Keratinocyte (primary cell): ENCODE data around the gene PLXNB3. TPM values are rescaled to one million over a fixed set of nuclear protein-coding genes. Genes with fewer than 3 reads are reported as not detected.
"Not testable (repeated sequence)": the region's sequence is repeated elsewhere in the genome, so short reads cannot be mapped to it uniquely, and the experiment has no call there.

Experiments
- DNase-seq: peaks from one replicate; pipeline ENCODE4 v3.0.0-alpha.2; 2011; ENCODE audit warnings: low read depth, missing footprints, low spot score
- FAIRE-seq: peaks from 2 replicates; lab custom pipeline; 2011; peaks lifted over from hg19 to GRCh38; lab: Jason Lieb, UNC
- H2AFZ ChIP-seq: 2 replicates; pipeline ENCODE4 v1.6.0; 2012; ENCODE audit warnings: low read length, control low read depth, inconsistent platforms; ENCODE audit not compliant: control insufficient read depth
- H3K27ac ChIP-seq: 2 replicates; pipeline ENCODE4 v1.5.1; 2011; ENCODE audit warnings: low read length; ENCODE audit not compliant: control insufficient read depth, insufficient read depth
- H3K27me3 ChIP-seq: 3 replicates; pipeline ENCODE4 v1.6.0; 2011; ENCODE audit warnings: low read length; ENCODE audit not compliant: control insufficient read depth, insufficient read depth; ENCODE audit errors: extremely low read depth
- H3K36me3 ChIP-seq, 2 experiments: 2 replicates in 1 of 2; 3 replicates in 1 of 2; pipeline ENCODE4 v1.5.1; 2011; ENCODE audit warnings: low read length in 2 of 2, mild to moderate bottlenecking in 1 of 2; ENCODE audit not compliant: control insufficient read depth in 2 of 2, insufficient read depth in 2 of 2; ENCODE audit errors: extremely low read depth in 1 of 2
- H3K4me1 ChIP-seq: 3 replicates; pipeline ENCODE4 v1.5.1; 2011; ENCODE audit warnings: low read length; ENCODE audit not compliant: control insufficient read depth, insufficient read depth; ENCODE audit errors: extremely low read depth
- H3K4me2 ChIP-seq: 3 replicates; pipeline ENCODE4 v1.6.0; 2011; ENCODE audit warnings: low read depth, low read length; ENCODE audit not compliant: control insufficient read depth, insufficient read depth; ENCODE audit errors: extremely low read depth
- H3K4me3 ChIP-seq, 3 experiments: fragments of 200-600 bp in 1 of 3; sonication (generic) in 1 of 3; 2 replicates in 2 of 3; 3 replicates in 1 of 3; pipeline ENCODE4 v1.5.1; 2011 to 2016; ENCODE audit warnings: low read length in 3 of 3, mild to moderate bottlenecking in 3 of 3, control low read depth in 2 of 3, inconsistent platforms in 1 of 3, low read depth in 1 of 3, mixed read lengths in 1 of 3, mixed run types in 1 of 3, moderate library complexity in 1 of 3; ENCODE audit not compliant: control insufficient read depth in 2 of 3, insufficient read depth in 2 of 3; ENCODE audit errors: extremely low read depth in 1 of 3
- H3K79me2 ChIP-seq: 2 replicates; pipeline ENCODE4 v1.6.0; 2012; ENCODE audit warnings: low read length; ENCODE audit not compliant: control insufficient read depth, insufficient read depth
- H3K9ac ChIP-seq: 3 replicates; pipeline ENCODE4 v1.6.0; 2011; ENCODE audit warnings: low read length; ENCODE audit not compliant: control insufficient read depth, insufficient read depth; ENCODE audit errors: extremely low read depth
- H3K9me1 ChIP-seq: 3 replicates; pipeline ENCODE4 v1.6.0; 2011; ENCODE audit warnings: low read length; ENCODE audit not compliant: control insufficient read depth, insufficient read depth; ENCODE audit errors: extremely low read depth
- H3K9me3 ChIP-seq: 2 replicates; pipeline ENCODE4 v1.5.1; 2012; ENCODE audit warnings: low read depth, low read length; ENCODE audit not compliant: control insufficient read depth
- H4K20me1 ChIP-seq: 3 replicates; pipeline ENCODE4 v1.6.0; 2011; ENCODE audit warnings: low read length; ENCODE audit not compliant: control insufficient read depth, insufficient read depth; ENCODE audit errors: extremely low read depth
- EZH2 ChIP-seq: IDR thresholded peaks from one replicate; pipeline ENCODE4 v1.6.1; 2012; ENCODE audit warnings: inconsistent platforms, mild to moderate bottlenecking, low read length, moderate library complexity
- dilution Hi-C: fragments of 300-500 bp; cut with MboI; formaldehyde crosslinking; loops from one replicate; pipeline ENCODE4 v1.7.0; 2020; ENCODE audit warnings: low sequenced_read_pairs; ENCODE audit not compliant: extremely low pct_ligation_motif_present
- polyA plus RNA-seq, 5 experiments: library from polyadenylated mRNA; depleted of rRNA in 3 of 5; stranded (reverse) in 3 of 5; stranded (forward) in 1 of 5; unstranded in 1 of 5; fragments of >200 nt; gene quantifications; 1 replicate in 1 of 5; 2 replicates in 3 of 5; 3 replicates in 1 of 5; pipeline versions ENCODE4 v1.2.1 to v1.2.3, GENCODE V29; 2011 to 2012; ENCODE audit warnings: missing spikeins in 2 of 5, low read depth in 1 of 5, low replicate concordance in 1 of 5
- TF ChIP-seq, protein P1 (sequence below), 3 experiments: IDR thresholded peaks in 1 of 3; conservative IDR thresholded peaks in 1 of 3; optimal IDR thresholded peaks in 1 of 3; 2 replicates in 2 of 3; 3 replicates in 1 of 3; pipeline versions ENCODE3 to v1.5.1; 2011; ENCODE audit warnings: low read length in 3 of 3, mild to moderate bottlenecking in 3 of 3, moderate library complexity in 2 of 3, control low read depth in 1 of 3, inconsistent platforms in 1 of 3; ENCODE audit not compliant: insufficient read depth in 2 of 3; ENCODE audit errors: extremely low read depth in 1 of 3

PLXNB3 gene
- polyA plus RNA-seq, 1 donor (not counting 4 experiments of a cell fraction or from before 2014, with no cell fraction given), result 7.2 TPM

- H3K4me3 ChIP-seq, result no peak overlapping the region
- H3K4me2 ChIP-seq, result no peak overlapping the region
- FAIRE-seq (no peak), DNase-seq (no peak)
- H3K9ac ChIP-seq, result no peak overlapping the region
- no peaks in the 10 kb centered on the region for H3K9me1 ChIP-seq
- H3K79me2 ChIP-seq, result peaks cover 2% of the 10 kb centered on the region
- H3K9me3 ChIP-seq, result no peaks in the 10 kb centered on the region
- dilution Hi-C loops, result no loop called here
- H4K20me1 ChIP-seq, result no peaks in the 10 kb centered on the region
- no peak overlapping the region for H2AFZ ChIP-seq
- H3K4me1 ChIP-seq, result peaks cover 32% of the 10 kb centered on the region
- no peaks in the 10 kb centered on the region for H3K36me3 ChIP-seq
- H3K27me3 ChIP-seq, result no peaks in the 10 kb centered on the region
- H3K27ac ChIP-seq, result no peak overlapping the region
- TF ChIP-seq, protein P1, sequence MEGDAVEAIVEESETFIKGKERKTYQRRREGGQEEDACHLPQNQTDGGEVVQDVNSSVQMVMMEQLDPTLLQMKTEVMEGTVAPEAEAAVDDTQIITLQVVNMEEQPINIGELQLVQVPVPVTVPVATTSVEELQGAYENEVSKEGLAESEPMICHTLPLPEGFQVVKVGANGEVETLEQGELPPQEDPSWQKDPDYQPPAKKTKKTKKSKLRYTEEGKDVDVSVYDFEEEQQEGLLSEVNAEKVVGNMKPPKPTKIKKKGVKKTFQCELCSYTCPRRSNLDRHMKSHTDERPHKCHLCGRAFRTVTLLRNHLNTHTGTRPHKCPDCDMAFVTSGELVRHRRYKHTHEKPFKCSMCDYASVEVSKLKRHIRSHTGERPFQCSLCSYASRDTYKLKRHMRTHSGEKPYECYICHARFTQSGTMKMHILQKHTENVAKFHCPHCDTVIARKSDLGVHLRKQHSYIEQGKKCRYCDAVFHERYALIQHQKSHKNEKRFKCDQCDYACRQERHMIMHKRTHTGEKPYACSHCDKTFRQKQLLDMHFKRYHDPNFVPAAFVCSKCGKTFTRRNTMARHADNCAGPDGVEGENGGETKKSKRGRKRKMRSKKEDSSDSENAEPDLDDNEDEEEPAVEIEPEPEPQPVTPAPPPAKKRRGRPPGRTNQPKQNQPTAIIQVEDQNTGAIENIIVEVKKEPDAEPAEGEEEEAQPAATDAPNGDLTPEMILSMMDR (optimal IDR thresholded peaks at IDR 0.05 in 1 of 3, IDR thresholded peaks at IDR 0.05 in 1 of 3, conservative IDR thresholded peaks at IDR 0.05 in 1 of 3; ENCODE audit: extremely low read depth in 1 of 3, insufficient read depth in 2 of 3, low read length in 3 of 3), result no peak
- no peak for TF ChIP-seq EZH2
These were observed 36.0 kb upstream of the PLXNB3 start for GRCh38 chrX:153728095-153728494.

- no peak for TF ChIP-seq EZH2
- TF ChIP-seq, protein P1 (optimal IDR thresholded peaks at IDR 0.05 in 1 of 3, IDR thresholded peaks at IDR 0.05 in 1 of 3, conservative IDR thresholded peaks at IDR 0.05 in 1 of 3; ENCODE audit: extremely low read depth in 1 of 3, insufficient read depth in 2 of 3, low read length in 3 of 3), result no peak
- H2AFZ ChIP-seq, result no peak overlapping the region
- no peaks in the 10 kb centered on the region for H3K27me3 ChIP-seq
- no peak overlapping the region for H3K9ac ChIP-seq
- no peak overlapping the region for H3K4me3 ChIP-seq
- H3K9me3 ChIP-seq, result no peaks in the 10 kb centered on the region
- H3K36me3 ChIP-seq, result no peaks in the 10 kb centered on the region
- no peaks in the 10 kb centered on the region for H3K9me1 ChIP-seq
- FAIRE-seq (no peak), DNase-seq (no peak)
- dilution Hi-C loops, result no loop called here
- no peak overlapping the region for H3K4me2 ChIP-seq
- no peaks in the 10 kb centered on the region for H3K79me2 ChIP-seq
- H3K27ac ChIP-seq, result no peak overlapping the region
- H3K4me1 ChIP-seq, result peaks cover 32% of the 10 kb centered on the region
- H4K20me1 ChIP-seq, result no peaks in the 10 kb centered on the region
These were observed 35.0 kb upstream of the PLXNB3 start for GRCh38 chrX:153728951-153729631.

DNA sequence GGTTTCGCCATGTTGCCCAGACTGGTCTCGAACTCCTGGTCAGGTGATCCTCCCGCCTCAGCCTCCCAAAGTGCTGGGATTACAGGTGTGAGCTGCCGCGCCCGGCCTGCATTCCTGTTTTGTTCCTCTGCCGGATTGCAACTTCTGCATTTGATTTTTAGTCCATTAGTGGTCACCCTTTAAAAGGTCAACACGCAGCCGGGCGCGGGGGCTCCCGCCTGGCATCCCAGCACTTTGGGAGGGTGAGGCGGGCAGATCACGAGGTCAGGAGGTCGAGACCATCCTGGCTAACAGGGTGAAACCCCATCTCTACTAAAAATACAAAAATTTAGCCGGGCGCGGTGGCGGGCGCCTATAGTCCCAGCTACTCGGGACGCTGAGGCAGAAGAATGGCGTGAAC, 33.9 kb upstream of the PLXNB3 start:
- H3K36me3 ChIP-seq, H3K27ac ChIP-seq, H3K4me3 ChIP-seq, H3K9me1 ChIP-seq, H3K79me2 ChIP-seq, FAIRE-seq, DNase-seq, dilution Hi-C loops, H2AFZ ChIP-seq, H4K20me1 ChIP-seq, H3K9ac ChIP-seq, H3K4me2 ChIP-seq, H3K27me3 ChIP-seq, H3K9me3 ChIP-seq: not testable (repeated sequence)
- H3K4me1 ChIP-seq, result peaks cover 28% of the 10 kb centered on the region
